Measurements from ENCODE around the gene FZD10.

GRCh38 chr12:130133851-130134562 lies 28.3 kb upstream of the FZD10 start:
- TF ChIP-seq TAF1 (IDR thresholded peaks at IDR 0.05; ENCODE audit: borderline replicate concordance, insufficient read depth, low read length): no peak
- TF ChIP-seq SIN3A (IDR thresholded peaks at IDR 0.05; ENCODE audit: borderline replicate concordance, insufficient read depth, low read length): no peak
